ENCODE data around the gene WDR11. TPM values are rescaled to one million over a fixed set of nuclear protein-coding genes. Genes with fewer than 3 reads are reported as not detected.

WDR11 gene
- total RNA-seq, 1 experiment from 2014 or later: 48.3 TPM

GRCh38 chr10:120931423-120931822 lies 80.3 kb downstream of the WDR11 start:
- RAD21 ChIA-PET (ENCODE audit: low non-redundant PET in 1 of 2, low total read pairs in 2 of 2, uncharacterized antibody in 2 of 2, unreplicated experiment in 2 of 2): no interaction called here
- H3K79me2 ChIP-seq (ENCODE audit: insufficient read depth, low read length): no peaks in the 10 kb centered on the region
- no peaks in the 10 kb centered on the region for H3K9me2 ChIP-seq (ENCODE audit: insufficient read depth)
- DNase-seq (ENCODE audit: low read depth, low spot score): no peak
- TF ChIP-seq MAX (IDR thresholded peaks at IDR 0.05) (no peak), ZBTB33 (IDR thresholded peaks at IDR 0.05; ENCODE audit: extremely low read depth, insufficient replicate concordance, low read length) (no peak), JUND (IDR thresholded peaks at IDR 0.05) (no peak), FOSL1 (IDR thresholded peaks at IDR 0.05; ENCODE audit: low read depth) (no peak), TCF7L2 (IDR thresholded peaks at IDR 0.05; ENCODE audit: borderline replicate concordance, extremely low read depth, insufficient read depth, insufficient read length) (no peak), POLR2AphosphoS5 (IDR thresholded peaks at IDR 0.05; ENCODE audit: low read depth, low read length) (no peak), ZFX (IDR thresholded peaks at IDR 0.05) (no peak), SIN3A (IDR thresholded peaks at IDR 0.05; ENCODE audit: low read depth) (no peak), RAD21 (IDR thresholded peaks at IDR 0.05; ENCODE audit: low read depth) (no peak), YY1 (IDR thresholded peaks at IDR 0.05; ENCODE audit: extremely low read depth, insufficient replicate concordance, low read depth, low read length) (no peak), POLR2A (IDR thresholded peaks at IDR 0.05; ENCODE audit: borderline replicate concordance, extremely low read depth, insufficient read depth, insufficient read length) (no peak), ZNF274 (IDR thresholded peaks at IDR 0.05; ENCODE audit: low read depth, low read length) (no peak), ATF3 (IDR thresholded peaks at IDR 0.05) (no peak), SRF (IDR thresholded peaks at IDR 0.05; ENCODE audit: low read depth) (no peak), ELF1 (IDR thresholded peaks at IDR 0.05; ENCODE audit: borderline replicate concordance, low read depth) (no peak), CEBPB (IDR thresholded peaks at IDR 0.05; ENCODE audit: low read depth) (no peak), EZH2phosphoT487 (IDR thresholded peaks at IDR 0.05; ENCODE audit: borderline replicate concordance) (no peak), SP1 (IDR thresholded peaks at IDR 0.05; ENCODE audit: low read depth) (no peak)
- no peaks in the 10 kb centered on the region for H4K20me1 ChIP-seq (ENCODE audit: insufficient read depth)
- POLR2A ChIA-PET: no interaction called here
- no peak overlapping the region for H3K4me2 ChIP-seq (ENCODE audit: low read length)
- BruUV-seq (replicated peaks): no TSS peak
- H3K27ac ChIP-seq (ENCODE audit: low read depth, low read length): no peak overlapping the region
- no peaks in the 10 kb centered on the region; the same call in 1 of the 2 replicates for H3K27me3 ChIP-seq (ENCODE audit: insufficient read depth, low read length)
- H3K9me3 ChIP-seq (ENCODE audit: control insufficient read depth in 1 of 2, insufficient read depth in 1 of 2, low read depth in 1 of 2, low read length in 2 of 2): no peaks in the 10 kb centered on the region; a peak in 1 of 4 replicates
- H3K4me1 ChIP-seq (ENCODE audit: control insufficient read depth in 1 of 2, insufficient read depth in 2 of 2, low read length in 2 of 2): no peaks in the 10 kb centered on the region
- intact Hi-C loops (cut with micrococcal nuclease): no loop called here
- H3K9ac ChIP-seq (ENCODE audit: low read length): no peak overlapping the region
- H3K4me3 ChIP-seq (replicated peaks in 1 of 2; ENCODE audit: low read depth in 1 of 2, low read length in 2 of 2): no peak overlapping the region
- H2AFZ ChIP-seq (ENCODE audit: low read depth, low read length, poor library complexity, severe bottlenecking): no peak overlapping the region
- ATAC-seq: no peak
- no peaks in the 10 kb centered on the region for H3K36me3 ChIP-seq (ENCODE audit: control insufficient read depth in 1 of 2, insufficient read depth in 2 of 2, low read length in 2 of 2)
- CTCF ChIA-PET: no interaction called here

All from HCT116 (cell line).